SK-N-DZ (cell line): Measurements from ENCODE around the gene PCK2. TPM values are rescaled to one million over a fixed set of nuclear protein-coding genes. Genes with fewer than 3 reads are reported as not detected.
"Not testable (repeated sequence)": the region's sequence is repeated elsewhere in the genome, so short reads cannot be mapped to it uniquely, and the experiment has no call there.

Source experiments
- DNase-seq: peaks from one replicate; pipeline ENCODE4 v3.0.0-alpha.2; 2015; ENCODE audit warnings: low spot score
- polyA plus RNA-seq, 2 experiments: library from polyadenylated mRNA; depleted of rRNA; stranded (reverse); fragments of >200 nt; gene quantifications; 2 replicates each; pipeline ENCODE4 v1.2.3, GENCODE V29; 2014

PCK2 gene
- 38.6 and 40.2 TPM in 2 replicates for polyA plus RNA-seq (2014; cell fraction: cytosol; rRNA removed)
- polyA plus RNA-seq (2014; cell fraction: nucleus; rRNA removed) = 35.4 and 45.6 TPM in 2 replicates

- DNase-seq = peak; percentile 92
Measured at GRCh38 chr14:24093901-24094840, at the start of gene PCK2. PCK2 (plus strand) TSS chr14:24094311; CDS start chr14:24094406, 95 bp downstream.

- not testable (repeated sequence) for DNase-seq
Measured at GRCh38 chr14:24049002-24049401, 45.1 kb upstream of the PCK2 start.

GRCh38 chr14:24050753-24051152 lies 43.4 kb upstream of the PCK2 start:
- not testable (repeated sequence) for DNase-seq

- DNase-seq = no peak
Measured at GRCh38 chr14:24051176-24051788, 42.8 kb upstream of the PCK2 start.

GRCh38 chr14:24051789-24052655 lies 42.1 kb upstream of the PCK2 start, which contains the start of gene CARMIL3:
CARMIL3 (plus strand) TSS chr14:24052009; CDS start chr14:24052154, 145 bp downstream.
- peak; percentile 75 for DNase-seq

- DNase-seq = no peak
Measured at GRCh38 chr14:24052656-24053547, 41.2 kb upstream of the PCK2 start.

- DNase-seq = no peak
Measured at GRCh38 chr14:24053548-24054323, 40.4 kb upstream of the PCK2 start.

- DNase-seq = no peak
Measured at GRCh38 chr14:24054324-24054641, 39.8 kb upstream of the PCK2 start.

- DNase-seq = no peak
Measured at GRCh38 chr14:24054646-24055045, 39.5 kb upstream of the PCK2 start.

- no peak for DNase-seq
Measured at GRCh38 chr14:24055971-24056799, 37.9 kb upstream of the PCK2 start.

- no peak for DNase-seq
Measured at GRCh38 chr14:24056800-24057184, 37.3 kb upstream of the PCK2 start.

GRCh38 chr14:24057271-24057670 lies 36.8 kb upstream of the PCK2 start:
- no peak for DNase-seq

- no peak for DNase-seq
Measured at GRCh38 chr14:24057867-24058259, 36.2 kb upstream of the PCK2 start.

- peak; percentile 73 for DNase-seq
Measured at GRCh38 chr14:24058260-24058950, 35.7 kb upstream of the PCK2 start.

- no peak for DNase-seq
Measured at GRCh38 chr14:24058951-24059475, 35.1 kb upstream of the PCK2 start.

GRCh38 chr14:24059841-24060388 lies 34.2 kb upstream of the PCK2 start:
- no peak for DNase-seq

- DNase-seq = no peak
Measured at GRCh38 chr14:24060443-24060842, 33.7 kb upstream of the PCK2 start.
